Stimulated activated CD4-positive, alpha-beta T cell treated with anti-CD3 and anti-CD28 coated beads, Interleukin-2, amount 100 ng/mL, for 48 hours (primary cell): ENCODE results near the gene SEMA4B.
"Not testable (repeated sequence)": the region's sequence is repeated elsewhere in the genome, so short reads cannot be mapped to it uniquely, and the experiment has no call there.

Source experiments
- DNase-seq, 2 donors: peaks; one replicate each; pipeline ENCODE4 v3.0.0-alpha.2; 2020

The SEMA4B gene

GRCh38 chr15:90201130-90201943, at the start of gene SEMA4B:
TSS of gene SEMA4B (plus strand) at chr15:90201330. CDS start at chr15:90201579, 249 bp downstream.
- DNase-seq = peak; percentile 58 to 64

GRCh38 chr15:90151989-90152645, 49.0 kb upstream of the SEMA4B start:
- no peak for DNase-seq

GRCh38 chr15:90153658-90154057, 47.5 kb upstream of the SEMA4B start:
- no peak for DNase-seq

- no peak for DNase-seq
Observed at GRCh38 chr15:90154246-90154645, 46.9 kb upstream of the SEMA4B start.

GRCh38 chr15:90154861-90155626, 46.1 kb upstream of the SEMA4B start:
- no peak for DNase-seq

GRCh38 chr15:90159213-90159612, 41.9 kb upstream of the SEMA4B start:
- DNase-seq = no peak

- DNase-seq = no peak
Observed at GRCh38 chr15:90160781-90161727, 40.1 kb upstream of the SEMA4B start.

GRCh38 chr15:90161950-90162361, 39.2 kb upstream of the SEMA4B start:
- DNase-seq = no peak

- DNase-seq = no peak
Observed at GRCh38 chr15:90162956-90163355, 38.2 kb upstream of the SEMA4B start.

GRCh38 chr15:90164239-90164638, 36.9 kb upstream of the SEMA4B start:
- not testable (repeated sequence) for DNase-seq

GRCh38 chr15:90165157-90165556, 36.0 kb upstream of the SEMA4B start:
- DNase-seq = no peak

GRCh38 chr15:90165659-90166489, 35.3 kb upstream of the SEMA4B start:
- peak; percentile 44 to 50 for DNase-seq

GRCh38 chr15:90167121-90167520, 34.0 kb upstream of the SEMA4B start:
- DNase-seq = no peak

GRCh38 chr15:90171623-90172022, 29.5 kb upstream of the SEMA4B start:
- DNase-seq = no peak

- no peak for DNase-seq
Observed at GRCh38 chr15:90173372-90173771, 27.8 kb upstream of the SEMA4B start.

- DNase-seq = no peak
Observed at GRCh38 chr15:90174140-90174875, 26.8 kb upstream of the SEMA4B start.

- no peak for DNase-seq
Observed at GRCh38 chr15:90177012-90177411, 24.1 kb upstream of the SEMA4B start.

GRCh38 chr15:90178468-90179435, 22.4 kb upstream of the SEMA4B start:
- DNase-seq = no peak

GRCh38 chr15:90181776-90182175, 19.4 kb upstream of the SEMA4B start:
- no peak for DNase-seq
